ENCODE results near the gene CMTM2. TPM values are rescaled to one million over a fixed set of nuclear protein-coding genes. Genes with fewer than 3 reads are reported as not detected.

The CMTM2 gene
- total and polyA plus RNA-seq, 2 experiments from 2014 or later, result not detected

DNA sequence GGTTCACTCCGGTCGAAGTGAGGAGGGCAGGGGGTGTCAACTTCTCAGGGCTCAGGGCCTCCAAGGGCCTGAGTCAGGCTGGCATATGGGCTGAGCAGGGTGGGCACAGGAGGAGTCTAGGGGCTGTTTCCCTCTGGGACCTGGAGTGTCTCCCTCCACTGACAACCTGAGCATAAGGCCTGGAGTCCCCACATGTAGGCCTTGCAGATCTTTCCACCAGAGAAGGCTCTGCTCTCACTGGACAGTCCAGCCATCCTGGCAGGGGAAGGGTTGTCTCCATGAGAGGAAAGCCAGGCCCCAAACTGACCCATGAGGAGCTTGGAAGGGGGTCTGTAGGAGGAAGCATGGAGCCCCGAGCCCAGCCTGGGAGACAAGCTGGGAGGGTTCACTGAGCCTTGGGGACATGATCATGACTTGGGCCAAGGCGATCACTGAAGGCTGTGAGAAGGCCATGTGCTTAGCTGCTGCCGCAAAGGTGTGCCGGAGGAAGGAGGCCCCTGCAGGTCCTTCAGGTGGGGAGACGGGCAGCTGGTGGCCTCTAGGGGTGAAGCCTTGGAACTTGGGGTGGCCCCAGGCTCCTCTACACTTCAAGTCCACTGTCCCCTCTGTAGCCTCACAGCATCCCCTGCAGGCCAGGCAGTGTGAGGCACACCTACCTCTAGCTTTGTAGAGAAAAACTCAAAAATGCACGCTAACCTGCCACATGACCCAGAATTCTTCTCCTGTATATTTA lies 9.9 kb downstream of the CMTM2 start:
- H3K9me3 ChIP-seq (ENCODE audit: low read depth), result no peaks in the 10 kb centered on the region
- DNase-seq, result peak; percentile 42
- H3K9ac ChIP-seq, result no peak overlapping the region
- no peaks in the 10 kb centered on the region for H3K79me2 ChIP-seq (ENCODE audit: insufficient read depth)
- H3K27me3 ChIP-seq (replicated peaks; ENCODE audit: insufficient read depth), result no peaks in the 10 kb centered on the region
- H3K4me2 ChIP-seq (ENCODE audit: unreplicated experiment), result no peak overlapping the region
- no peak for TF ChIP-seq EZH2phosphoT487 (IDR thresholded peaks at IDR 0.05; ENCODE audit: insufficient read depth, low read depth)
- TF ChIP-seq EZH2 (IDR thresholded peaks at IDR 0.05; ENCODE audit: insufficient read depth, poor library complexity, severe bottlenecking), result no peak
- H3K9me2 ChIP-seq (ENCODE audit: insufficient read depth), result no peaks in the 10 kb centered on the region
- H3K4me1 ChIP-seq (ENCODE audit: insufficient read depth), result no peaks in the 10 kb centered on the region
- H3K4me3 ChIP-seq, result no peak overlapping the region
- H3F3A ChIP-seq (ENCODE audit: insufficient read depth), result no peaks in the 10 kb centered on the region
- WGBS, 2 experiments (ENCODE audit: low coverage in 1 of 2, low lambda C conversion rate in 2 of 2, missing lambda C conversion rate in 2 of 2), result 94 to 97% methylated on average over 7 to 8 of the region's 8 CpGs
- H4K20me1 ChIP-seq (ENCODE audit: insufficient read depth), result no peaks in the 10 kb centered on the region
- no peak overlapping the region for H2AFZ ChIP-seq
- no peaks in the 10 kb centered on the region for H3K36me3 ChIP-seq (ENCODE audit: low read depth)
- in situ Hi-C loops (cut with MboI), result no loop called here
- no peak overlapping the region for H3K27ac ChIP-seq

DNA sequence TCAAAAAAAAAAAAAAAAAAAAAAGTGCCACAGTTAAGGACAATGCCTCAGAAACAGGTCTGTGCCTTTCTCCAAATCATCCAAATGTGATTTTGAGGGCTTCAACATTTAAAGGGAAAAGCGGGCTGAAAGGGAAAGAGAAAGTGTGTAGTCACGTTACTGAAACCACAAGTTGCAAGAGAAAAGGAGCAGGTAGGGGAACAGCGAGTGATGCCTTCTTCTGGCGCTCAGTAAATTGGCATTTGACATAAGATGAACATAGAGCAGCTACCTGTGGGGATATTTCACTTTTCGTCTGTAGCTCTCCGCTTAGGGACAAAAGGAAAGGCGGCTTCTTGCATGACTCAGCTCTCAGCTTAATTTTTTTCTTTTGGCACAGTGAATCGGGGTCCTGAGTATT lies 11.1 kb downstream of the CMTM2 start:
- Histone ChIP-seq H3K4me1 (ENCODE audit: insufficient read depth) (no peaks in the 10 kb centered on the region), H3K9ac (no peak overlapping the region), H4K20me1 (ENCODE audit: insufficient read depth) (no peaks in the 10 kb centered on the region), H2AFZ (no peak overlapping the region), H3K4me2 (ENCODE audit: unreplicated experiment) (no peak overlapping the region), H3K79me2 (ENCODE audit: insufficient read depth) (no peaks in the 10 kb centered on the region), H3K36me3 (ENCODE audit: low read depth) (no peaks in the 10 kb centered on the region), H3K9me3 (ENCODE audit: low read depth) (no peaks in the 10 kb centered on the region), H3K27ac (no peak overlapping the region), H3K4me3 (no peak overlapping the region), H3F3A (ENCODE audit: insufficient read depth) (no peaks in the 10 kb centered on the region), H3K9me2 (ENCODE audit: insufficient read depth) (no peaks in the 10 kb centered on the region), H3K27me3 (replicated peaks; ENCODE audit: insufficient read depth) (no peaks in the 10 kb centered on the region)
- DNase-seq, result no peak
- in situ Hi-C loops (cut with MboI), result no loop called here
- WGBS, 2 experiments (ENCODE audit: low coverage in 1 of 2, low lambda C conversion rate in 2 of 2, missing lambda C conversion rate in 2 of 2), result 89 to 93% methylated on average over 8 of the region's 8 CpGs
- TF ChIP-seq EZH2phosphoT487 (IDR thresholded peaks at IDR 0.05; ENCODE audit: insufficient read depth, low read depth) (no peak), EZH2 (IDR thresholded peaks at IDR 0.05; ENCODE audit: insufficient read depth, poor library complexity, severe bottlenecking) (no peak)

DNA sequence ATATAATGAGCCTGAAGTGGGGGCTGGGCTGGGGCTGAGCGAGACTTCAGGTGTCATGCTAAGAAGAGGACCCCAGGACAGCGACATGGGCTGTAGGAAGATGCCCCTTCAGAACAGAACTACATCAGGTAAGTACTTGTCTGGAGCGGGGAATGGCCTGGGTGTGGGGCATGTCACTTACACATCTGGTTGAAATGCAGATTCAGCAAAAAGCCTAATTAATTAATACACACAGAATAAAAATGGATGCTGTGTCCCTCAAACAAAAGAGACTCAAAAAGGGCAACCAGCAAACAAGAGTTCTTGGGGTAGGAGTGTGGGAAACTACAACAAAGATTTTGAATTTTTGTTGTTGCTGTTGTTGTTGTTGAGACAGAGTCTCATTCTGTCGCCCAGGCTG lies 11.8 kb downstream of the CMTM2 start:
- Histone ChIP-seq H3K9me3 (ENCODE audit: low read depth) (no peaks in the 10 kb centered on the region), H3K4me3 (no peak overlapping the region), H3F3A (ENCODE audit: insufficient read depth) (no peaks in the 10 kb centered on the region), H3K27me3 (replicated peaks; ENCODE audit: insufficient read depth) (no peaks in the 10 kb centered on the region), H2AFZ (no peak overlapping the region), H4K20me1 (ENCODE audit: insufficient read depth) (no peaks in the 10 kb centered on the region), H3K36me3 (ENCODE audit: low read depth) (no peaks in the 10 kb centered on the region), H3K27ac (no peak overlapping the region), H3K9ac (no peak overlapping the region), H3K4me2 (ENCODE audit: unreplicated experiment) (no peak overlapping the region), H3K9me2 (ENCODE audit: insufficient read depth) (no peaks in the 10 kb centered on the region), H3K4me1 (ENCODE audit: insufficient read depth) (no peaks in the 10 kb centered on the region), H3K79me2 (ENCODE audit: insufficient read depth) (no peaks in the 10 kb centered on the region)
- no peak for DNase-seq
- in situ Hi-C loops (cut with MboI), result no loop called here
- TF ChIP-seq EZH2phosphoT487 (IDR thresholded peaks at IDR 0.05; ENCODE audit: insufficient read depth, low read depth) (no peak), EZH2 (IDR thresholded peaks at IDR 0.05; ENCODE audit: insufficient read depth, poor library complexity, severe bottlenecking) (no peak)
- 76 to 79% methylated on average over 4 of the region's 4 CpGs for WGBS, 2 experiments (ENCODE audit: low coverage in 1 of 2, low lambda C conversion rate in 2 of 2, missing lambda C conversion rate in 2 of 2)

- H3K9me3 ChIP-seq (ENCODE audit: low read depth), result no peaks in the 10 kb centered on the region
- no peaks in the 10 kb centered on the region for H3K36me3 ChIP-seq (ENCODE audit: low read depth)
- in situ Hi-C loops (cut with MboI), result no loop called here
- TF ChIP-seq EZH2phosphoT487 (IDR thresholded peaks at IDR 0.05; ENCODE audit: insufficient read depth, low read depth) (no peak), EZH2 (IDR thresholded peaks at IDR 0.05; ENCODE audit: insufficient read depth, poor library complexity, severe bottlenecking) (no peak)
- H3K9ac ChIP-seq, result no peak overlapping the region
- no peaks in the 10 kb centered on the region for H3K79me2 ChIP-seq (ENCODE audit: insufficient read depth)
- H3K9me2 ChIP-seq (ENCODE audit: insufficient read depth), result no peaks in the 10 kb centered on the region
- no peak overlapping the region for H3K27ac ChIP-seq
- H3K27me3 ChIP-seq (replicated peaks; ENCODE audit: insufficient read depth), result no peaks in the 10 kb centered on the region
- no peak overlapping the region for H2AFZ ChIP-seq
- H3K4me3 ChIP-seq, result no peak overlapping the region
- no peak for DNase-seq
- no peaks in the 10 kb centered on the region for H4K20me1 ChIP-seq (ENCODE audit: insufficient read depth)
- 87 to 88% methylated on average over 3 of the region's 3 CpGs for WGBS, 2 experiments (ENCODE audit: low coverage in 1 of 2, low lambda C conversion rate in 2 of 2, missing lambda C conversion rate in 2 of 2)
- no peak overlapping the region for H3K4me2 ChIP-seq (ENCODE audit: unreplicated experiment)
- no peaks in the 10 kb centered on the region for H3F3A ChIP-seq (ENCODE audit: insufficient read depth)
- no peaks in the 10 kb centered on the region for H3K4me1 ChIP-seq (ENCODE audit: insufficient read depth)
Measured at GRCh38 chr16:66592241-66592640, 13.0 kb downstream of the CMTM2 start.

Measured in GM23248 (cell line).